Measurements from ENCODE around the gene STYK1.

DNA sequence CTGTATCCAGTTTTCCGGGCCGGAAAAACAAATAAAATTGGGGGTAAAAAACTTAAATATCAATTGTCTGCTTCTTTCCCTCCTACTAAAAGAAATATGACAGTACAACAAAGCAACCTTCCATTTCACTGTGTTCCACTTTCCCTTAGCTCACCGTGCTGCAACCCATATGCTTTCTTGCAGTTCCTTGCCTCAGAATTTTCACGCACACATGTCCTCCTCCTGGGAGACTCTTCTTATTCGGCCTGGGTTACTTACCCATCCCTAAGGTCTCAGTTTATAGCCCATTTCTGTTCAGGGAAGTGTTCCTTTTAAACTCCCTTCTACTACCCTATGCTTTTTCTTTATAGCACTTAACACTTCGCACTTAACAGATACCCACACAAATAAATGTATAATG, 56.0 kb downstream of the STYK1 start:
- TF ChIP-seq, protein P1, sequence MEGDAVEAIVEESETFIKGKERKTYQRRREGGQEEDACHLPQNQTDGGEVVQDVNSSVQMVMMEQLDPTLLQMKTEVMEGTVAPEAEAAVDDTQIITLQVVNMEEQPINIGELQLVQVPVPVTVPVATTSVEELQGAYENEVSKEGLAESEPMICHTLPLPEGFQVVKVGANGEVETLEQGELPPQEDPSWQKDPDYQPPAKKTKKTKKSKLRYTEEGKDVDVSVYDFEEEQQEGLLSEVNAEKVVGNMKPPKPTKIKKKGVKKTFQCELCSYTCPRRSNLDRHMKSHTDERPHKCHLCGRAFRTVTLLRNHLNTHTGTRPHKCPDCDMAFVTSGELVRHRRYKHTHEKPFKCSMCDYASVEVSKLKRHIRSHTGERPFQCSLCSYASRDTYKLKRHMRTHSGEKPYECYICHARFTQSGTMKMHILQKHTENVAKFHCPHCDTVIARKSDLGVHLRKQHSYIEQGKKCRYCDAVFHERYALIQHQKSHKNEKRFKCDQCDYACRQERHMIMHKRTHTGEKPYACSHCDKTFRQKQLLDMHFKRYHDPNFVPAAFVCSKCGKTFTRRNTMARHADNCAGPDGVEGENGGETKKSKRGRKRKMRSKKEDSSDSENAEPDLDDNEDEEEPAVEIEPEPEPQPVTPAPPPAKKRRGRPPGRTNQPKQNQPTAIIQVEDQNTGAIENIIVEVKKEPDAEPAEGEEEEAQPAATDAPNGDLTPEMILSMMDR (conservative IDR thresholded peaks at IDR 0.05 in 1 of 2, IDR thresholded peaks at IDR 0.05 in 1 of 2; ENCODE audit: low read depth in 1 of 2, low read length in 2 of 2): no peak
- no peak for TF ChIP-seq EZH2 (IDR thresholded peaks at IDR 0.05; ENCODE audit: low read length, missing control alignments)

Data from fibroblast of lung (primary cell).